GM12878 (cell line): ENCODE measurements around the gene RNF181. TPM values are rescaled to one million over a fixed set of nuclear protein-coding genes. Genes with fewer than 3 reads are reported as not detected.

Experiments
- BCLAF1 ChIP-seq: fragments of 450-650 bp; IDR thresholded peaks from 2 replicates; pipeline ENCODE4 v1.6.1; 2017; ENCODE audit warnings: antibody characterized with exemption, mild to moderate bottlenecking, moderate library complexity
- CREB1 ChIP-seq: IDR thresholded peaks from 2 replicates; pipeline ENCODE4 v1.6.1; 2012; ENCODE audit warnings: low read depth, mild to moderate bottlenecking, inconsistent platforms
- CREM ChIP-seq: IDR thresholded peaks from 2 replicates; pipeline ENCODE4 v1.6.1; 2014; ENCODE audit warnings: antibody characterized with exemption, low read depth
- ELK1 ChIP-seq: IDR thresholded peaks from 2 replicates; pipeline ENCODE4 v1.6.1; 2012; ENCODE audit warnings: low read depth, low read length, improper control_type of control experiment
- GATAD2B ChIP-seq: fragments of 450-650 bp; conservative IDR thresholded peaks from 2 replicates; pipeline ENCODE4 v1.6.1; 2017; ENCODE audit warnings: low read depth, mild to moderate bottlenecking, moderate library complexity
- HCFC1 ChIP-seq: fragments of 150-350 bp; IDR thresholded peaks from 2 replicates; pipeline ENCODE4 v1.6.1; 2014; ENCODE audit warnings: low read length
- HDAC2 ChIP-seq: fragments of 200-600 bp; sonication (generic); IDR thresholded peaks from 2 replicates; pipeline ENCODE4 v1.6.1; 2017
- IKZF1 ChIP-seq: fragments of 450-650 bp; conservative IDR thresholded peaks from 2 replicates; pipeline ENCODE4 v1.6.1; 2017; ENCODE audit warnings: antibody characterized with exemption, mild to moderate bottlenecking
- IKZF2 ChIP-seq, 2 experiments: fragments of 450-650 bp; IDR thresholded peaks; 2 replicates each; pipeline ENCODE4 v1.6.1; 2017; ENCODE audit warnings: mild to moderate bottlenecking in 2 of 2, moderate library complexity in 2 of 2
- IRF4 ChIP-seq: IDR thresholded peaks from 2 replicates; pipeline ENCODE4 v1.6.1; 2011; ENCODE audit warnings: low read depth, low read length
- IRF5 ChIP-seq: fragments of 450-650 bp; IDR thresholded peaks from 2 replicates; pipeline ENCODE4 v1.6.1; 2017; ENCODE audit warnings: borderline replicate concordance
- LARP7 ChIP-seq: fragments of 450-650 bp; IDR thresholded peaks from 2 replicates; pipeline ENCODE4 v1.6.1; 2017; ENCODE audit warnings: mild to moderate bottlenecking
- NFXL1 ChIP-seq: fragments of 450-650 bp; IDR thresholded peaks from 2 replicates; pipeline ENCODE4 v1.6.1; 2017; ENCODE audit warnings: antibody characterized with exemption, mild to moderate bottlenecking, borderline replicate concordance
- POLR2A ChIP-seq: IDR thresholded peaks from 2 replicates; pipeline ENCODE4 v1.6.1; 2011; ENCODE audit warnings: low read depth, mild to moderate bottlenecking, low read length
- RAD21 ChIP-seq: IDR thresholded peaks from 2 replicates; pipeline ENCODE4 v1.6.1; 2011; ENCODE audit warnings: mild to moderate bottlenecking, low read depth, low read length, moderate library complexity; ENCODE audit not compliant: insufficient read depth
- RCOR1 ChIP-seq: conservative IDR thresholded peaks from 2 replicates; pipeline ENCODE4 v1.6.1; 2012; ENCODE audit warnings: low read depth, low read length, improper control_type of control experiment
- RELA ChIP-seq: fragments of 450-650 bp; IDR thresholded peaks from 2 replicates; pipeline ENCODE4 v1.8.0; 2014; ENCODE audit warnings: borderline replicate concordance; ENCODE audit not compliant: partially characterized antibody
- SIX5 ChIP-seq: IDR thresholded peaks from 2 replicates; pipeline ENCODE4 v1.6.1; 2011; ENCODE audit warnings: mild to moderate bottlenecking, low read depth, low read length, moderate library complexity; ENCODE audit not compliant: severe bottlenecking
- SP1 ChIP-seq: IDR thresholded peaks from one replicate; pipeline ENCODE4 v1.6.1; 2011; ENCODE audit warnings: low read depth, low read length
- SPI1 ChIP-seq: IDR thresholded peaks from 2 replicates; pipeline ENCODE4 v1.6.1; 2011; ENCODE audit warnings: low read depth, mild to moderate bottlenecking, low read length, moderate library complexity, borderline replicate concordance; ENCODE audit not compliant: insufficient read depth
- SREBF2 ChIP-seq: IDR thresholded peaks from 2 replicates; pipeline ENCODE4 v1.6.1; 2012; ENCODE audit warnings: mild to moderate bottlenecking, low read length
- SRF ChIP-seq, 2 experiments: IDR thresholded peaks; 2 replicates each; pipeline ENCODE4 v1.6.1; 2011; ENCODE audit warnings: low read depth in 2 of 2, low read length in 2 of 2, mild to moderate bottlenecking in 1 of 2, moderate library complexity in 1 of 2
- TAF1 ChIP-seq: IDR thresholded peaks from 2 replicates; pipeline ENCODE4 v1.6.1; 2011; ENCODE audit warnings: mild to moderate bottlenecking, low read depth, low read length, borderline replicate concordance
- USF2 ChIP-seq: IDR thresholded peaks from 2 replicates; pipeline ENCODE4 v1.6.1; 2011; ENCODE audit warnings: low read depth, low read length, improper control_type of control experiment, borderline replicate concordance
- WRNIP1 ChIP-seq: IDR thresholded peaks from 2 replicates; pipeline ENCODE4 v1.6.1; 2011; ENCODE audit warnings: low read depth, low read length, improper control_type of control experiment, borderline replicate concordance
- YY1 ChIP-seq: IDR thresholded peaks from 2 replicates; pipeline ENCODE4 v1.6.1; 2011; ENCODE audit warnings: low read depth, mild to moderate bottlenecking, low read length
- ZNF274 ChIP-seq: IDR thresholded peaks from one replicate; pipeline ENCODE4 v1.8.0; 2011; ENCODE audit not compliant: insufficient read length, insufficient read depth
- ZNF384 ChIP-seq: IDR thresholded peaks from 2 replicates; pipeline ENCODE4 v1.6.1; 2012; ENCODE audit warnings: low read depth, mild to moderate bottlenecking, low read length, improper control_type of control experiment, borderline replicate concordance
- ZSCAN29 ChIP-seq: fragments of 450-650 bp; IDR thresholded peaks from 2 replicates; pipeline ENCODE4 v1.6.1; 2017; ENCODE audit warnings: mild to moderate bottlenecking, moderate library complexity
- polyA plus RNA-seq, 11 experiments: library from polyadenylated mRNA; depleted of rRNA in 4 of 11; unstranded in 6 of 11; stranded (reverse) in 5 of 11; fragments of >200 nt; fragmentation: Nextera tagmentation in 4 of 11; fragmentation: Illumina TruSeq in 1 of 11; extraction: Ambion mirVana in 4 of 11; extraction: Trizol in 1 of 11; gene quantifications; 1 replicate in 1 of 11; 2 replicates in 10 of 11; pipeline versions ENCODE4 v1.2.1 to v1.2.3, GENCODE V29; 2011 to 2016; ENCODE audit warnings: inconsistent platforms in 2 of 11, missing spikeins in 2 of 11, low read depth in 1 of 11
- total RNA-seq, 4 experiments: library from RNA; depleted of rRNA in 3 of 4; stranded (reverse); fragments of >200 nt in 3 of 4; fragmentation: Illumina TruSeq in 1 of 4; extraction: Trizol in 1 of 4; gene quantifications; 2 replicates each; pipeline versions ENCODE4 v1.2.1 to v1.2.3, GENCODE V29; 2013 to 2021

RNF181 gene
- total and polyA plus RNA-seq, 10 of the 15 experiments (the other 5 are each of a cell fraction or from before 2014, with no cell fraction given), result 101 to 409 (median 213) TPM

- TF ChIP-seq ZNF274, result no peak
- TF ChIP-seq IKZF2 (IDR thresholded peaks at IDR 0.05), result peak; percentile 39 to 43; a peak in 3 of 4 replicates
- TF ChIP-seq CREM, result peak; percentile 51; the same call in 1 of the 2 replicates
- no peak for TF ChIP-seq RAD21
- peak; percentile 62; the same call in 1 of the 2 replicates for TF ChIP-seq IRF4
- TF ChIP-seq ZSCAN29, result no peak
- TF ChIP-seq POLR2A, result no peak
- no peak for TF ChIP-seq SP1
- TF ChIP-seq SPI1, result peak; percentile 94
- no peak for TF ChIP-seq HDAC2
- TF ChIP-seq CREB1, result peak; percentile 81
- no peak for TF ChIP-seq SRF (IDR thresholded peaks at IDR 0.05; ENCODE audit: low read depth in 2 of 2, low read length in 2 of 2)
- TF ChIP-seq WRNIP1, result no peak
- no peak for TF ChIP-seq TAF1
- TF ChIP-seq SIX5, result no peak
- TF ChIP-seq ZNF384, result no peak
- TF ChIP-seq ELK1, result no peak
- TF ChIP-seq IRF5, result no peak
- TF ChIP-seq RELA, result no peak
- TF ChIP-seq GATAD2B, result no peak
- peak; percentile 41; the same call in 1 of the 2 replicates for TF ChIP-seq YY1
- no peak for TF ChIP-seq RCOR1
- TF ChIP-seq LARP7, result no peak
- TF ChIP-seq IKZF1, result no peak
- no peak for TF ChIP-seq BCLAF1
- TF ChIP-seq SREBF2, result no peak
- 0 out of 2 replicates have a peak, but pooled peaks have one; percentile 34 for TF ChIP-seq NFXL1
- no peak for TF ChIP-seq HCFC1
- no peak for TF ChIP-seq USF2
These were observed 31.4 kb upstream of the RNF181 start (continued) for GRCh38 chr2:85564144-85564563.
